Measurements from ENCODE around the gene SDF4.
"Not testable (repeated sequence)": the region's sequence is repeated elsewhere in the genome, so short reads cannot be mapped to it uniquely, and the experiment has no call there.

Gene SDF4

DNA sequence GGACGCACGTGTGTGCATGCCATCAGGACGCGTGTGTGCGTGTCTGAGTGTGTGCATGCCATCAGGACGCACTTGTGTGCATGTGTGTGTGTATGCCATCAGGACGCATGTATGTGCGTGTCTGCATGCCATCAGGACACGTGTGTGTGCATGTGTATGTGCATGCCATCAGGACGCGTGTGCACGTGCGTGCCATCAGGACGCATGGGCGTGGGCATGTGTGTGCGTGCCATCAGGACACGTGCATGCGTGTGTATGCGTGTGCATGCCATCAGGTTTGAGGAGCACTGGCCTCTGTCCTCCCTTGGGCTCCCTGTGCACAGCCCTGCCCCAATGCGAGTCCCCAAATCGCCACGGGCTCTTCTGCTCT lies 27.3 kb upstream of the SDF4 start:
- DNase-seq, result no peak

GRCh38 chr1:1256956-1257871 lies 25.4 kb upstream of the SDF4 start:
- DNase-seq, result no peak

DNA sequence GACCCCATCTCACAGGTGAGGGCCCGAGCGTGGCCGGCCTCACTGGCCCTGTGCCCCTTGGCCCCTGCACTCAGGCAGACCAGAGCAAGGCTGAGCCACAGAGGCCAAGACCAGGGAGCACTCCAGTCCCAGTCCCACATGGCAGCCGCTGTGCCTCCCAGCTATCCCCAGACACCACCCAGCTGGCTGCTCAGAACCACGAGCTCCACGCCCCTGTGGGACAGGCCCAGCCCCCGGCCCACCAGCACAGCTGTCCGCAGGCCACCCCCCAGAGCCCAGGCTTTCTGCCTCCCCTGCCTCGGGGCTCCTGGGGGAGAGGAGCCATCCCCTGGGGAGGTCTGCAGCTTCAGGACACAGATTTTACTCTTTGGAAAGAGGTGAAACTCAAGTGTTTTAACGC lies 23.8 kb upstream of the SDF4 start:
- DNase-seq, result no peak

GRCh38 chr1:1255078-1255477 lies 23.3 kb upstream of the SDF4 start:
- no peak for DNase-seq

DNA sequence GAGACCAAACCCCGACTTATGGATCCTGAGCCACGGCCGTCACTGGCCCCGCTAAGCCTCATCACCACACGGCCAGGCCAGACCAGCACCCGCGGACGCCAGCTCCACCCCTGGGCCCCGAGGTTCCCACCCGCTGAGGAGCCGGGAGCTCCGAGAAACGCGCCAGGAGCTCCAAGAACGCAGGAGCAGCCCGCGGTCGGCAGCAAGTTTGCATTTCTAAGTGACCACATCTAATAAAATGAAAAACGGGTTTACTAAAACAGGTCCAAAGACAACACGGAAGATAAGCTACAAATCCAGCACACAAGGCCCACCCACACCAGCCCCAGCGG lies 22.8 kb upstream of the SDF4 start:
- DNase-seq, result no peak

DNA sequence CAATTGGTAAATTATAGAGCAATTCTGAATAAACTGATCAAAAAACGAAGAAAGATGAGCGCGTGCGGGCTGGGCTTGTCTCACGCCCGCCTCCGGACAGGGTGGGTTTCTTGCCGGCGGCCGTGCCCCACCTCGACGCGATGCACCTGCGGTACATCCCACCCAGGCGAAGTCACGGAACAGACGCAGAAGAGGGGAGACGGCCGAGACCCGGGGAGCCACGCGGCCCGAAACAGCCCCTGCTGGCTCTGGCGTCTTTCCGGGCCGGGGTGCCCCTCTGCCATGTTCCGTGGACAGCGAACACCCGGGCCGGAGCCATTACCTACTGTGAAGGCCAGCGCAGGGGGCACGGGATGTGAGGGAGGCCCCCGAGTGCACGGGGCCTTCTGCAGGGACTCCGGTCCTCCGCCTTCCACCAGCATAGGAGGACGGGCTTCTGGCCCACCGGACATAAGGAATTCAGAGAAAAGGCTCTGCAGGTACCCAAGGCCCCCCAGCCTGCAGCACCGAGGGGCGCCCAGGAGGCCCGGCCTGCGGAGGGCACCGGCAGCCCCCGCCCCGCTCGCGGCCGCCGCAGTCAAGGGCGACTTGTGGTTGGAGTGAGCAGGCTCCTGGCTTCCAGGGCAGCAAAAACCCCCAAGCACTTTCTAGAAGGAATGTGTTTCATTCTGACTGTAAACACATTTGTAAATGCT lies 22.3 kb upstream of the SDF4 start:
- DNase-seq, result no peak

DNA sequence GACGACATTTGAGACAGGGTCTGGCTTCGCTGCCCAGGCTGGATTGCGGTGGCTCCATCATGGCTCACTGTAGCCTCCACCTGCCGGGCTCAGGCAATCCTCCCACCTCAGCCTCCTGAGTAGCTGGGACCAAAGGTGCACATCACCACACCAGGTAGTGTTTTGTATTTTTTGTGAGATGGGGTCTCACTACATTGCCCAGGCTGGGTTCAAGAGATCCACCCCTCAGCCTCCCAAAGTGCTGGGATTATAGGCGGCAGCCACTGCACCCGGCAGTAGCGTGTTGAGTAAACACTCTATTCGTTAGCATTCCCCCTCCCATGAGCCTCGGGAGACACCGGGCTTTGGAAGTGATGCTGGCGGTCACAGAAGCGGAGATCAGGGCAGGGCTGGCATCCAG lies 21.5 kb upstream of the SDF4 start:
- DNase-seq, result no peak

- peak in 1 of 2 experiments; percentile 43 for DNase-seq
These were observed 19.0 kb upstream of the SDF4 start for GRCh38 chr1:1250786-1251284.

DNA sequence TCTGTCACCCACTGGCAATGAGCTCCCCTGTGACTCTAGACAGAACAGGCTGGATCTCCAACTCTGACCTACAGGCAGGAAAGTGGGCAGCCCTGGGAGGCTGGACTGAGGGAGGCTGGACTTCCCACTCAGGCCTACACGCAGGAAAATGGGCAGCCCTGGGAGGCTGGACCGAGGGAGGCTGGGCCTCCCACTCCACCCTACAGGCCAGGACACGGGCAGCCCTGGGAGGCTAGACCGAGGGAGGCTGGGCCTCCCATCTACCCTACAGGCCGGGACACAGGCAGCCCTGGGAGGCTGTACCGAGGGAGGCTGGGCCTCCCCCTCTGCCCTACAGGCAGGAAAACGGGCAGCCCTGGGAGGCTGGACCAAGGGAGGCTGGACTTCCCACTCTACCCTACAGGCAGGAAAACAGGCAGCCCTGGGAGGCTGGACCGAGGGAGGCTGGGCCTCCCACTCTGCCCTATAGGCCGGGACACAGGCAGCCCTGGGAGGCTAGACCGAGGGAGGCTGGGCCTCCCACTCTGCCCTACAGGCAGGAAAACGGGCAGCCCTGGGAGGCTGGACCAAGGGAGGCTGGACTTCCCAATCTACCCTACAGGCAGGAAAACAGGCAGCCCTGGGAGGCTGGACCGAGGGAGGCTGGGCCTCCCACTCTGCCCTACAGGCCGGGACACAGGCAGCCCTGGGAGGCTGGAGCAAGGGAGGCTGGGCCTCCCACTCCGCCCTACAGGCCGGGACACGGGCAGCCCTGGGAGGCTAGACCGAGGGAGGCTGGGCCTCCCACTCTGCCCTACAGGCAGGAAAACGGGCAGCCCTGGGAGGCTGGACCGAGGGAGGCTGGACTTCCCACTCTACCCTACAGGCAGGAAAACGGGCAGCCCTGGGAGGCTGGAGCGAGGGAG lies 16.5 kb upstream of the SDF4 start:
- DNase-seq, result not testable (repeated sequence)

DNA sequence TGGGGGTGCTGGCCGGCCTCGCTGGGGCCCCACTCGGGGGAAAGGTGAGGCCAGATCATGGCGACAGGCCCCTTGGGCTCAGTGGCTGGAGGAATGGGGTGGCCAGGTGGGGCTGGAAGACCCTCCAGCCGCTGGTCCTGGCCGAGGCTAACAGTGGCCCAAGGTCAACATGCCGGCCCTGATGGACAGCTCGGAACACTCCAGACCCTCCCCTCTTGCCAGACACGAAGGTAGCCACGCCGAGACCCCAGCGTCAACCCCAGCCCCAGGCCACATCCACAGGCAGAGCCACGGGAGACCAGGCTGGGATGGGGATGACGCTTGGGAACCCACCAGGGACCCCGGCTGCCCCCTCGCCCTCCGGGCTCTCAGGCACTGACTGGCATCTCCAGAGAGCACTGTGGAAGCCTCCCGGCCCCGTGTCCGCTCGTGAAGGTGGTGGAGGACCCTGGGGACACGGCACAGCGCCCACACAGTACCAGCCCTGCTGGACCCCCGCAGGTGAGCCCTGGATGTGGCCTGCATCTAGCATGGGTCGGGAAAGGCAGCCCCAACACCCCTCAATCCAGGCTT lies 15.6 kb upstream of the SDF4 start:
- DNase-seq, result no peak

DNA sequence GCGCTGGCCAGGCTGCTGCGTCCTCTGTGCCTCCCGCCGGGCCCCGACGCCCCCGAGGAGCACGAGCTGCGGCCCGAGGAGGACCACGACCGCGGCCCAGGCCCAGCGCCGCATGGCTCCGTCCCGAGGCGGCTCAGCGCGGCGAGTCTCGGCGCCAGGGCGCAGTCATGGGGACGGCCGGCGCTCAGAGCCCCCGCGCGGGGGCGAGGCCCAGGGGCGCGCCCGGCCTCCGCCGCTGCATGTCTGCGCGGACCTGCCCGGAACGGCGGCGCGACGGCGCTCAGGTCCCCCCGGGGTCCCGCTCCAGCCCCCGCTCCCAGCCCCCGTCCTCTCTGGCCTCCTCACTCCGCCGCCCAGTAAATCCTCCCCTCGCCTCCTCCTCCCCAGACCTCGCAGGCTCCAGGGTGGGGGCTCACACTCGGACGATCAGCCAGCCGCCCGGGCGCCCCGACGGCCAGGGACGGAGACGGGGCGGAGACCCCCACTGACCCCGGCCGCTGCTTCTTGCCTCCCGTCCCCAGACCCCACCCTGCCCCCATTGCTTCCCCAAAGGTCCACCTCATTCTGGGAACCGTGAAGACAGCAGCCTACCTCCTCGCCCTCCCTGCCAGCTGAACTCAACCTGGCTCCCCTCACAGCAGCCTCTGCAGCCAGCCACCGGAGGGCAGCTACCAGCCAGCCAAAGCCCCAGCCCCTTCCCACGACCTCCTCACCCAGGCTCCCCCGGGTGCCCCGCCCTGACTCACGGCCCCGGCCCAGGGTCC lies 15.0 kb upstream of the SDF4 start, which contains the start of gene C1QTNF12:
Gene C1QTNF12, minus strand, starts transcription at position 146 of the 764 bp plus-strand sequence. Its CDS starts 32 bp downstream, at position 114.
- no peak for DNase-seq

GRCh38 chr1:1245817-1246576 lies 14.2 kb upstream of the SDF4 start:
- DNase-seq, result no peak

DNA sequence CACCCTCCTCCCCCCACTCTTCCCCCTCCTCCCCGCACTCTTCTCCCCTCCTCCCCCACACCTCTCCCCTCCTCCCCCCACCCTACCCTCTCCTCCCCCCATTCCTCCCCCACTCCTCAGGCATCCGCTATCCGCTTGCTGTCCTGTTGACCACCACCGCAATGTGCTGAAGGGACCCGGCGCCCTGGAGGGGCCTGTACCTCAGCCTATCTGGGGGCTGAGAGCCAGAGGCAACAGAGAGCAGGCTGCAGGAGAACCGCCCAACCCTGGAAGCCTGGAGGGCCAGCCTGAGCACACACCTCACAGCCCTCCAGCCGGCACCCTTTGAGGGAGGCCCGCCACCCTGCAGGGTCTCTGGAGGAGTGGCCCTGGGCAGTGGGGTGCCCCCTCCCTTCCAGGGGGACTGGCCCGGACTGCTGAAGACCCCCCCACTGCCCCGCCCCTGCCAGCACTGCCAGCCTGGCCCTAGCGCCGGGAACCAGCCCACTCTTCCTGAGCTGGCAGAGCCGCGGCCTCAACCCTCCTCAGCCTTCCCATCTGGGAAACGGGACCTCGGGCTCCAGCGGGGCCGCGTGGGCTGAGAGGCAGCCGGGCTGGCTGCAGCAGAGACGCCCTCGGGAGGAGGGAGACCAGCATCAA lies 13.5 kb upstream of the SDF4 start:
- DNase-seq, result no peak

DNA sequence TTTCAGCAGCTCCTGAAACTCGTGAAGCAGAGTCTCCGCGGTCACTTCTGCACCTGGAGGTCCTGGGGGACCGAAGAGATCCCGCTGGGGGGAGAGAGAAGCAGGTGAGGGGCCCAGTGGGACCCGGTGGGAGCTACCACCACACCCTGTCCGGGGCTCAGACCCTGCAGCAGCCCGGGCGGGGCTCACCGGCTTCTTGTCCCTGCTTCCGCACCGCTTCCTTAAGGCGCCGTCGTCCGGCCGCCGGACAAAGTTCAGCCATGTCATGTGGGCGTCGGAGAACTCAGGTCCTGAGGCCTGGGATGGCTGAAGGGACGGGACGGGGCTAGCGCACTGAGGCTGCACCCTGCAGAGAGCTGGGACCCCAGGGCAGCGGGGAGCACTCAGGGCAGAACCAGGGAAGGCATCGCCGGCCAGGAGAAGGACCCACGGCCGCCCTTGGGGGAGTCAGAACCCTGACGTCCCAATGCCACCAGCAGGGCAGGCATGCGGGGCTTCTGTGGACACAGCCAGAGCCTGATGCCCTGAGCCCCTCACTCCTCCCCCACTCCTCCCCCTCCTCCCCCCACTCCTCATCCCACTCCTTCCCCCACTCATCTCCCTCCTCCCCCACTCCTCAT lies 12.5 kb upstream of the SDF4 start:
- DNase-seq, result no peak

DNA sequence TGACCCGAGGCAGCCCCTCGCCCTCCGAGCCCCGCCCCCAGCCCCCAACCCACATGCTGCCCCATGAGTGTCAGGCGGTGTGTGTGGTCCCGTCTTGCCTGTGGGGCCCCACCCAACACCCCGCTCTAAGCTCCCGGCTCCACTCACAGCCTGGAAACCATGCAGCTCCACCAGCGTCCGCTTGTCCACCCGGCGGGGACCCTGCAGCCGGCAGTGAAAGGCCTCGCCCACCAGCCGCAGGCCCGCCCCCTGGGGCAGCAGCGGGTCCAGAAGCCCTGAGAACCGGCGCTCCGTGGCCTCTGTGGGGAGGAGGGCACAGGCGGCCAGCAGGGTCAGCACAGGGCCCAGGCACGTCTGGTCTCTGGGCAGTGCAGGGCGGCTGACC lies 12.0 kb upstream of the SDF4 start:
- no peak for DNase-seq

- no peak for DNase-seq
These were observed 11.5 kb upstream of the SDF4 start for GRCh38 chr1:1243266-1243660.

DNA sequence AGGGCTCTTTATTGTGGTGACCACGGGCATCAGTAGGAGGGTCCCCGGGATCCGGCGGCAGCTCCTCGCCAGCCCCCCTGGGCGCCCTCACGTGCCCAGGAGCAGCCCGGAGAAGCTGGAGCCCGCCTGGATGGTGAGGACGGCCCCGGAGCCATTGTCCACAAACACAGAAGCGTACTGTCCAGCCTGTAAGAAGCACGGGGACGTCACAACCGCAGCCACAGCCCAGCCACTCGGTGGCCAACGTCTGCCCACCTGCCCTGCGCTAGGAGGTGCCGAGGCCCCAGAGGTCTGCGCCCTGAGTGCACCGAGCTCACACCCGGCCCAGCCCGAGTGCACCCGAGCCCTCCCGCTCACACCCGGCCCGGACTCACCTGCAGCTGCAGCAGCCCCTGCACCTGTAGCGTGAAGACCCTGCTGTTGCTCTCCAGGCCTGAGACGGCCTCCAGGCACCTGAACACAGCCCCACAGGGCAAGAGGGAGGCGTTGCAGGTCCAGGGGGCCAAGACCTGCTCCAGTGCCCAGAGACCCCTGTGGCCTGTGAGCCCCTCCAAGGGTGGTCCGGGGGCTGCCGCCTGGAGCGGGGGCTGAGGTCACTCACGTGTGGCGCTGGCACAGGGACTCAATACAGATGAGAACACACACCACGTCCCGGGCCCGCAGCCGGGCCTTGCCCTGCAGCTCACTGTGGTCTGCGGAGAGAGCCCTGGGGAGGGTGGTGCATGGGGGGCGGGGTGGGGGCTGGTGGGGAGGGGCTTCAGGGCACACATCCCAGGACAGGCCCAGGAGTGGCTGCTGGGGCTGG lies 10.9 kb upstream of the SDF4 start:
- DNase-seq, result no peak

DNA sequence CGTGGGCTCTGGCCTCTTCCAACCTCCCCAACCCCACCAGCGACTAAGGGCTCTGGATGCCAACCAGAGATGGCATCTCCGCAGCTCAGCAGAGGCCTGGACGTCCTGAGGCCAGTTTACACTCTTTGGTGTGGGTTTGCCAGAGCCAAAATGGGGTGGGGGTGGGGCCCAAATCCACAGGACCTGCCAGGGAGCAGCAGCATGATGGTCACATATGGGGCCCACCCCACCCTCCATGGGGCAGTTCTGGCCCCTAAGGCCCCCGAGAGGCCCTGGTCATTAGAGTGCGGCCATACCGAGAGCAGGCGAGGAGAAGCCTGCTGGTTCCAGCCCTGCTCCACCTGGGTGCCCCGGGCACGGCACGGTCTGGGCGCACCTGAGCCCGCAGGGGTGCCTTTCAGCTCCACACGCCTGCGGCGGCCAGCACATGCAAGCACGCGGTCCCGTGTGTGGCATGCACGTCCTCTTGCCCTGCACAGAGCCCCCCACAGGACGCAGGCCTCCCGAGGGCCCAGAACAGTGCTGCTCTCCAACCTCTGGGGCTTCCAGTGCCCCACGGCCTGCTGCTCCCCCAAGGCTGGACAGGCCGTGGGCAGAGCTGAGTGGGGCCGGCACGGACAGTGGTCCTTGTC lies 9.9 kb upstream of the SDF4 start:
- no peak for DNase-seq

Measured in NCI-H187 (cell line).